Psoas muscle (tissue), 8 donors: ENCODE results near the gene STEAP1B. TPM values are rescaled to one million over a fixed set of nuclear protein-coding genes. Genes with fewer than 3 reads are reported as not detected.

Source experiments
- ATAC-seq, 4 donors: fragments of 200-7000 bp; cut with Tn5 transposase; one replicate each; pipeline ENCODE4 v1.9.1; 2020; ENCODE audit warnings: moderate library complexity in 3 of 4, mild to moderate bottlenecking in 2 of 4
- DNase-seq, 2 donors: peaks; one replicate each; pipeline ENCODE4 v3.0.0-alpha.2; 2020
- H3K27ac ChIP-seq: fragments of 200-600 bp; one replicate; pipeline ENCODE4 v1.8.0; 2022
- H3K27me3 ChIP-seq, 3 donors: fragments of 200-600 bp in 1 of 3; one replicate each; pipeline versions ENCODE4 v1.6.1 to v1.8.0; 2013 to 2022; ENCODE audit warnings: low read length in 2 of 3, mild to moderate bottlenecking in 2 of 3, moderate library complexity in 1 of 3; ENCODE audit not compliant: insufficient read depth in 3 of 3
- H3K36me3 ChIP-seq, 2 donors: fragments of 200-600 bp in 1 of 2; one replicate each; pipeline versions ENCODE4 v1.6.1 to v1.8.0; 2013 to 2022; ENCODE audit warnings: low read depth in 1 of 2, mild to moderate bottlenecking in 1 of 2, moderate library complexity in 1 of 2; ENCODE audit not compliant: insufficient read depth in 1 of 2
- H3K4me1 ChIP-seq: fragments of 200-600 bp; one replicate; pipeline ENCODE4 v1.8.0; 2022
- H3K4me3 ChIP-seq: fragments of 200-600 bp; one replicate; pipeline ENCODE4 v1.8.0; 2022; ENCODE audit warnings: mild to moderate bottlenecking
- H3K9me3 ChIP-seq: fragments of 200-600 bp; one replicate; pipeline ENCODE4 v1.8.0; 2022
- WGBS, 3 donors: extraction: QIAGEN DNeasy Blood & Tissue Kit; methylation state at CpG; one replicate each; pipeline versions ENCODE4 v1.1.6 to v1.1.7; 2013; 5-methylcytosine and 5-hydroxymethylcytosine counted together
- intact Hi-C, 2 donors: fragments of 100-400 bp; cut with DNase I; formaldehyde crosslinking; loops; one replicate each; pipeline versions ENCODE4 v1.11.0 to v1.14.2; 2022
- polyA plus RNA-seq, 3 donors: library from polyadenylated mRNA; stranded (reverse); fragments of 200-250 nt; gene quantifications; one replicate each; pipeline ENCODE4 v1.2.3, GENCODE V29; 2013
- total RNA-seq, 4 donors: library from RNA; stranded (reverse); fragmentation: NEBNext Ultra II Directional in 2 of 4; extraction: Animal tissue kit (Norgen Biotek cat#: 25700) in 2 of 4; gene quantifications; one replicate each; pipeline versions ENCODE4 v1.2.1 to v1.2.4, GENCODE V29; 2021 to 2023
- TF ChIP-seq, protein P1 (sequence below): fragments of 200-600 bp; IDR thresholded peaks from one replicate; pipeline ENCODE4 v1.8.0; 2022; ENCODE audit warnings: antibody characterized with exemption
- donor health status: healthy with polysubstance abuse.
- donor health status: DM: no; HTN: no; CAD: no; lungs with moderate emphysema.
- donor health status: Bipolar disorder and iron deficiency.
- donor health status: healthy.
- donor health status: DM: yes; HTN: yes; CAD: no.
- donor health status: DM: no; HTN: no; CAD: no.
- donor health status: DM: no; HTN: no; CAD: no.
- donor health status: DM: yes; HTN: yes; CAD: no.

Gene STEAP1B
- total and polyA plus RNA-seq, 7 donors = 0.24 to 1.6 (median 0.91) TPM

DNA sequence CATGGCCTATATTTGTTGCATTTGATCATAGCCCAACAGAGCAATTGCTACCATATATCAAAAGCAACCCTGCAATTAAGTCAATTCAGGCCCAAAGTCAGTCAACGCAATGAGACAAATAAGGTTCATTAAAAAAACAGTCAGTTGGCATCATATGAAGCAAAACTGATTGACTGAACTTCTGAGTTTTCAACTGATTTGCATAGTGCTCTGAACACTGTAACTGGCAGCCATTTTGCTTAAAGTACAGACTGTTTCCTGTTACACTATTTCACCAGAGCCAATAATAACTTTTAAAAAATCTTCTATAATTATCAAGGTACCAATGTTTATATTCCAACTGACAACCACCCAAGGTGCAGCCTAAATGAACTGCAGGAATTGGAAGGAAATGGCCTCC is 74.6 kb downstream of the STEAP1B start:
- Histone ChIP-seq H3K27me3 (no peaks in the 10 kb centered on the region), H3K4me1 (no peaks in the 10 kb centered on the region), H3K9me3 (no peaks in the 10 kb centered on the region), H3K4me3 (no peak overlapping the region), H3K36me3 (no peaks in the 10 kb centered on the region), H3K27ac (no peak overlapping the region)
- no peak for DNase-seq
- no peak for ATAC-seq
- intact Hi-C loops = no loop called here
- TF ChIP-seq, protein P1, sequence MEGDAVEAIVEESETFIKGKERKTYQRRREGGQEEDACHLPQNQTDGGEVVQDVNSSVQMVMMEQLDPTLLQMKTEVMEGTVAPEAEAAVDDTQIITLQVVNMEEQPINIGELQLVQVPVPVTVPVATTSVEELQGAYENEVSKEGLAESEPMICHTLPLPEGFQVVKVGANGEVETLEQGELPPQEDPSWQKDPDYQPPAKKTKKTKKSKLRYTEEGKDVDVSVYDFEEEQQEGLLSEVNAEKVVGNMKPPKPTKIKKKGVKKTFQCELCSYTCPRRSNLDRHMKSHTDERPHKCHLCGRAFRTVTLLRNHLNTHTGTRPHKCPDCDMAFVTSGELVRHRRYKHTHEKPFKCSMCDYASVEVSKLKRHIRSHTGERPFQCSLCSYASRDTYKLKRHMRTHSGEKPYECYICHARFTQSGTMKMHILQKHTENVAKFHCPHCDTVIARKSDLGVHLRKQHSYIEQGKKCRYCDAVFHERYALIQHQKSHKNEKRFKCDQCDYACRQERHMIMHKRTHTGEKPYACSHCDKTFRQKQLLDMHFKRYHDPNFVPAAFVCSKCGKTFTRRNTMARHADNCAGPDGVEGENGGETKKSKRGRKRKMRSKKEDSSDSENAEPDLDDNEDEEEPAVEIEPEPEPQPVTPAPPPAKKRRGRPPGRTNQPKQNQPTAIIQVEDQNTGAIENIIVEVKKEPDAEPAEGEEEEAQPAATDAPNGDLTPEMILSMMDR = no peak
- WGBS, 3 donors = 80 to 93% (median 90%) methylated on average over 1 of the region's 1 CpG

DNA sequence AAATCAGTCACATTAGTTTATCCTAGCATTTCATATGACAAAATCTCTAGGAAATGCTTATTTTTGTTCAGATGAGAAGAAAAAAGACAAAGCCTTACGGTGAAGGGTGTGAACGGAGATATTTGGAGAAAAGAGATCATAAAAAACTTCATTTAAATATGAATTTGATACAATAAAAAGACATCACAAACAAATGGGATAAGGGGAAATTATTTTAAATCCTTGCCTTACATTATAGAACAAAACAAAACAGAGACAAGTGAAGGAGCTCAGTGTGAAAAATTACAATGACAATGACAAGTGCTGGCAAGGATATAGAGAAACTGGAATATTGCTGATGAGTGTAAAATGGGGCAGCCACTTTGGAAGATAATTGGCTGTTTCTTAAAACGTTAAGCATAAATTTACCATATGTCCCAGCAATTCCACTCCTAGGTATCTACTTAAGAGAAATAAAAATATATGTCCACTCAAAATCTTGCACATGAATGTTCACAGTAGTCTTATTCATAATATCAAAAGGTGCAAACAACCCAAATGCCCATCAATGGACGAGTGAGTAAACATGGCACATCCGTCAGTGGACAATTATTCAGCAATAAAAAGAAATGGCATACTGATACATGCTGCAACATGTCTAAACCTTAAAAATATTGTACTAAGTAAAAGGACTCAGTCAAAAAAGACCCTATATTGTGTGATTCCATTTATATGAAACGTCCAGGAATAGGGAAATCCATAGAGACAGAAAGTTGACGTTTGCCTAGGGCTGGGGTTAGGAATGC is 77.0 kb downstream of the STEAP1B start:
- Histone ChIP-seq H3K27me3 (no peaks in the 10 kb centered on the region), H3K4me1 (no peaks in the 10 kb centered on the region), H3K4me3 (no peak overlapping the region), H3K9me3 (no peaks in the 10 kb centered on the region), H3K27ac (no peak overlapping the region), H3K36me3 (no peaks in the 10 kb centered on the region)
- TF ChIP-seq, protein P1 = no peak
- DNase-seq = no peak
- ATAC-seq = no peak
- intact Hi-C loops = no loop called here
- WGBS, 3 donors = 82 to 88% (median 83%) methylated on average over 7 of the region's 7 CpGs

DNA sequence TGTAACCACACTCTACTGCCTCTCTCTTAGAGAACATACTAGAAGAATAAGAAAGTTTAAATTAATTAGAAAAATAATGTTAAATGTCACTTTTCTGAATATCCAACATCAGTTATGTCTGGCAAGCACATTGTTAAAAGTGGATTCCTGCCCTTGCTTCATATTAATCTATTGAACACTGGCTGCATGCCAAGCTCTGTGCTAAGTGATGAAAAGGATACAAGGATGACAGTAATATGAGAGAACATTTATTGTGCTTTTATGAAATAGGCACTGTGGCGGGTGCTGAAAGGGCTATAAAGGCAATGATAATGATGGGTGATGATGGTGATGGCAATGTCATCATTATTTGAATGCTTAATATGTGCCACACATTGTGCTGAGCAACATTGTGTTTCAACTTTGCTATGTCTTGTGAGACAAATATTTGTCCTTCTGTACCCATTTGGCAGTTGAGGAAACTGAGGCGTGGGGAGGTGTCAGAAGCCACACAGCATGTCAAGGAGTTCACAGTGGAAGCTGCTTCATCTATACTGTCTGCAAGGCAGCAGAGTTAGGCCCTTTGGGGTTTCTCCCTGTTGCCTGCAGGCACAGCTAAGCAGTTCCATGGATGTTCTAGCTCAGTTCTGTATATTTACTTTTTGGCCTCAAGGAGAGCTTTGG is 78.9 kb downstream of the STEAP1B start:
- Histone ChIP-seq H3K36me3 (no peaks in the 10 kb centered on the region), H3K9me3 (no peaks in the 10 kb centered on the region), H3K4me1 (peaks cover 11% of the 10 kb centered on the region), H3K4me3 (no peak overlapping the region), H3K27me3 (no peaks in the 10 kb centered on the region), H3K27ac (no peak overlapping the region)
- 70 to 78% (median 71%) methylated on average over 2 of the region's 2 CpGs for WGBS, 3 donors
- ATAC-seq = no peak
- TF ChIP-seq, protein P1 = no peak
- no peak for DNase-seq
- intact Hi-C loops = no loop called here

DNA sequence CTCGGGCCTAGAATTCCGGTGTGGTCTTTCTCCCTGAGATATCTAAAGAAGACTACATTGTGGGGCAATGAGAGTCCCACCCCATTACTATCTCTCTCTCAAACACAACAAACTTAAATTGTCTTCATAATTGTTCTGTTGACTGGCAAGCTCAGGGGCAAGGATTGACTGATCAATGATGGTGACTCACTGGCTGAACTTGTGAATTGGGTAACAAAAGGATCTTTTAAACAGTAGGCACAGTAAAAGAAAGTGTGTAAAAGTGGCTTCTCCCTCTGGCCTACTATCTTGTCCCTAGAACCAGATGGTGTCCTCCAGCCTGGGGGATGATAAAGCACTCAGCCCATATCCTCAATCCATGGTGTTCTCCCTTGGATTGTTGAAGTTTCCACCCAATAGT is 80.0 kb downstream of the STEAP1B start:
- Histone ChIP-seq H3K36me3 (no peaks in the 10 kb centered on the region), H3K4me1 (peaks cover 11% of the 10 kb centered on the region), H3K27ac (no peak overlapping the region), H3K4me3 (no peak overlapping the region), H3K9me3 (no peaks in the 10 kb centered on the region), H3K27me3 (no peaks in the 10 kb centered on the region)
- ATAC-seq = no peak
- WGBS, 3 donors = 95 to 100% (median 98%) methylated on average over 2 of the region's 2 CpGs
- TF ChIP-seq, protein P1 = no peak
- intact Hi-C loops = no loop called here
- DNase-seq = no peak
